ENCODE data around the gene BRD4.

DNA sequence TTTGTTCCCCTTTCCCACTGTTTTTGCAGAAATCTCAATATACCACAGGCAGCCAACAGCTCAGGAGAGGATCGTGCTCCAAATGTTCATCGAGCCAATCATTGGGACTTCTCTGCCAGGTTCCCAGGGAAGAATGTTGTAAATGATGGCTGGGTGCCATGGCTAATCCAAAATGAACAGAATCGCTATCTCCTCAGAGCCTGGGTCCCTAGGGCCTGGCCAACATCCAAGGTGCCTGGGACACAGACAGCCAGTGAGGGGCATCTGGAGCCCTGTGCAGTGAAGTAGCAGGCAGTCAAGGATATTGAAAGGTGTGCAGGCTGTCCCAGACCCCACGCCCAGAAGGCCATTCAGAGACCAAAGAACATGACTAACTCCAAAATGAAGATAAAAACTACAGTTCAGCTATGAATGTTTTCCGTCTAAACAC lies 37.8 kb downstream of the BRD4 start:
- TF ChIP-seq, protein P1, sequence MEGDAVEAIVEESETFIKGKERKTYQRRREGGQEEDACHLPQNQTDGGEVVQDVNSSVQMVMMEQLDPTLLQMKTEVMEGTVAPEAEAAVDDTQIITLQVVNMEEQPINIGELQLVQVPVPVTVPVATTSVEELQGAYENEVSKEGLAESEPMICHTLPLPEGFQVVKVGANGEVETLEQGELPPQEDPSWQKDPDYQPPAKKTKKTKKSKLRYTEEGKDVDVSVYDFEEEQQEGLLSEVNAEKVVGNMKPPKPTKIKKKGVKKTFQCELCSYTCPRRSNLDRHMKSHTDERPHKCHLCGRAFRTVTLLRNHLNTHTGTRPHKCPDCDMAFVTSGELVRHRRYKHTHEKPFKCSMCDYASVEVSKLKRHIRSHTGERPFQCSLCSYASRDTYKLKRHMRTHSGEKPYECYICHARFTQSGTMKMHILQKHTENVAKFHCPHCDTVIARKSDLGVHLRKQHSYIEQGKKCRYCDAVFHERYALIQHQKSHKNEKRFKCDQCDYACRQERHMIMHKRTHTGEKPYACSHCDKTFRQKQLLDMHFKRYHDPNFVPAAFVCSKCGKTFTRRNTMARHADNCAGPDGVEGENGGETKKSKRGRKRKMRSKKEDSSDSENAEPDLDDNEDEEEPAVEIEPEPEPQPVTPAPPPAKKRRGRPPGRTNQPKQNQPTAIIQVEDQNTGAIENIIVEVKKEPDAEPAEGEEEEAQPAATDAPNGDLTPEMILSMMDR (IDR thresholded peaks at IDR 0.05): no peak
- no peak for TF ChIP-seq POLR2A (IDR thresholded peaks at IDR 0.05)

Measured in Peyer's patch (tissue), 4 donors.